Jurkat, Clone E6-1 (cell line): ENCODE data around the gene ARPC1B.
"Not testable (repeated sequence)": the region's sequence is repeated elsewhere in the genome, so short reads cannot be mapped to it uniquely, and the experiment has no call there.

Source experiments
- DNase-seq: peaks from one replicate; pipeline ENCODE4 v3.0.0-alpha.2; 2011; ENCODE audit warnings: low read depth, low spot score
- H3K4me3 ChIP-seq: 2 replicates; pipeline ENCODE4 v1.5.1; 2011; ENCODE audit warnings: mild to moderate bottlenecking, low read length, control low read depth, moderate library complexity

Gene ARPC1B

DNA sequence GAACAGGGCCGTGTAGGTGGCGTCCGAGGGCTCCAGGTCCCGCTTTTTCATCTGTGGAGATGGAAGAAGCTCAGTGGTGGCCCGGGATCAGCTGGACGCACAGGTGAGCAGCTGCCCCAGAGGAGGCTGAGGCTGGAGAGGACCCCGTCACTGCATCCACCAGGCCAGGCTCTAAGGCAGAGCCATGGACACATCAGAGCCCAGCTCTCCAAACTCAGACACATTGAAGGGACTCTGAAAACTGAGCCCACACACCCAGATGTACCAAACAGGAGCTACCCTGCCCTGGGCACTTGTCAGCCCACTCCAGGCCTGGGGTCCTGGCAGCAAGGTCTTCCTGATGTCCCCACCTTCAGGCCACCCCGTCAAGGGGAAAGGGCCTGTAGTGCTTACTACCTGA, 55.2 kb downstream of the ARPC1B start:
- DNase-seq, result no peak
- H3K4me3 ChIP-seq, result no peak overlapping the region

DNA sequence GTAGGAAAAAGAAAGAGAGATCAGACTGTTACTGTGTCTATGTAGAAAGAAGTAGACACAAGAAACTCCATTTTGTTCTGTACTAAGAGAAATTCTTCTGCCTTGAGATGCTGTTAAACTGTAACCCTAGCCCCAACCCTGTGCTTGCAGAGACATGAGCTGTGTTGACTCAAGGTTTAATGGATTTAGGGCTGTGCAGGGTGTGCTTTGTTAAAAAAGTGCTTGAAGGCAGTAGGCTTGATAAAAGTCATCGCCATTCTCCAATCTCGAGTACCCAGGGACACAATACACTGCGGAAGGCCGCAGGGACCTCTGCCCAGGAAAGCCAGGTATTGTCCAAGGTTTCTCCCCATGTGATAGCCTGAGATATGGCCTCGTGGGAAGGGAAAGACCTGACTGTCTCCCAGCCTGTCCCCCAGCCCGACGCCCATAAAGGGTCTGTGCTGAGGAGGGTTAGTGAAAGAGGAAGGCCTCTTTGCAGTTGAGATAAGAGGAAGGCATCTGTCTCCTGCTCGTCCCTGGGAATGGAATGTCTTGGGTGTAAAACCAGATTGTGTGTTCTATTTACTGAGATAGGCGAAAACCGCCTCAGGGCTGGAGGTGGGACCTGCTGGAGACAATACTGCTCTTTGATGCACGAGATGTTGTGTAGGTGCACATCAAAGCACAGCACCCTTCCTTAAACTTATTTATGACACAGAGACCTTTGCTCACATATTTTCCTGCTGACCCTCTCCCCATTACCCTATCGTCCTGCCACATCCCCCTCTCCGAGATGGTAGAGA, 57.4 kb downstream of the ARPC1B start:
- DNase-seq, H3K4me3 ChIP-seq: not testable (repeated sequence)

DNA sequence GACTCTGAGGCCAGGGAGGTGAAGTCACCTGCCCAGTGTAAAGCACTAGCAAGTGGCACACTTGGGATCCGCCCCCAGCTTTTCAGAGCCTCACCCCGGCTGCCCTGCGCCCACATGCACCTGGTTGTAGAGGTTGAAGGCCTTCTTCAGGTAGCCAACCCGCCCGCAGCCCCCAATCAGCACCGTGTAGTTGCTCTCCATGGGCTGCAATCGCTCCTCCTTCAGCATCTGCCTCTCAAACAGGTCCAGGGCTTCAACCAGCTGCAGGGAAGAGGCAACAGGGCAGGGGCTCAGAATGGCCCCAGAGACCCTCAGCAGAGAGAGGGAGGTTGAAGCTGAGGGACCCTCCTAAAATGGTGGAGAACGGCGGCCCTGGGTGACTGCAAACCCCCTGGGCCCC, 58.6 kb downstream of the ARPC1B start:
- no peak for DNase-seq
- no peak overlapping the region for H3K4me3 ChIP-seq

DNA sequence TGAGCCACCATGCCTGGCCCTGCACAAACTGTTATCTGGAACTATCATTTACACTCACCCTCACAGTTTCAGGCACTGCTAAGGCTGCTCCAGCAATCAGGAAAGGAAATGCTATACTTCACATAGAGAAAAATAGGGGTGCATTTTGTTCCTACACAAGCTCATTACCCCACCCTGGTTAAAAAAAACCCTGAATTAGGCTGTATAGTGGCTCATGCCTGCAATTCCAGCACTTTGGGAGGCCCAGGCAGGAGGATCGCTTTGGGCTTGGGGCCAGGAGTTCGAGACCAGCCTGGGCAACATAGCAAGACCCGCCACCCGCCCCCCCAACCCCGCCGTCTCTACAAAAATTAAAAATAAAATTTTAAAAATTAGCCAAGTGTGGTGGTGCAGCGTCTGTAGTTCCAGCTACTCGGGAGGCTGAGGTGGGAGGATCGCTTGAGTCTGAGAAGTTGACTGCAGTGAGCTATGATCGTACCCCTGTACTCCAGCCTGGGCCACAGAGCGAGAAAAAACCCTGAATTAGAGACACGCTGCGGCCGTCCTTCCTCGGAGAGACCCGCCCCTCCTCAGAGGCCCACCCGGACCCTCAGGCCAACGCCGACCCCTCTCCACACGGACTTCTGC, 63.5 kb downstream of the ARPC1B start:
- H3K4me3 ChIP-seq, result peak overlapping the region; percentile 75
- DNase-seq, result no peak

DNA sequence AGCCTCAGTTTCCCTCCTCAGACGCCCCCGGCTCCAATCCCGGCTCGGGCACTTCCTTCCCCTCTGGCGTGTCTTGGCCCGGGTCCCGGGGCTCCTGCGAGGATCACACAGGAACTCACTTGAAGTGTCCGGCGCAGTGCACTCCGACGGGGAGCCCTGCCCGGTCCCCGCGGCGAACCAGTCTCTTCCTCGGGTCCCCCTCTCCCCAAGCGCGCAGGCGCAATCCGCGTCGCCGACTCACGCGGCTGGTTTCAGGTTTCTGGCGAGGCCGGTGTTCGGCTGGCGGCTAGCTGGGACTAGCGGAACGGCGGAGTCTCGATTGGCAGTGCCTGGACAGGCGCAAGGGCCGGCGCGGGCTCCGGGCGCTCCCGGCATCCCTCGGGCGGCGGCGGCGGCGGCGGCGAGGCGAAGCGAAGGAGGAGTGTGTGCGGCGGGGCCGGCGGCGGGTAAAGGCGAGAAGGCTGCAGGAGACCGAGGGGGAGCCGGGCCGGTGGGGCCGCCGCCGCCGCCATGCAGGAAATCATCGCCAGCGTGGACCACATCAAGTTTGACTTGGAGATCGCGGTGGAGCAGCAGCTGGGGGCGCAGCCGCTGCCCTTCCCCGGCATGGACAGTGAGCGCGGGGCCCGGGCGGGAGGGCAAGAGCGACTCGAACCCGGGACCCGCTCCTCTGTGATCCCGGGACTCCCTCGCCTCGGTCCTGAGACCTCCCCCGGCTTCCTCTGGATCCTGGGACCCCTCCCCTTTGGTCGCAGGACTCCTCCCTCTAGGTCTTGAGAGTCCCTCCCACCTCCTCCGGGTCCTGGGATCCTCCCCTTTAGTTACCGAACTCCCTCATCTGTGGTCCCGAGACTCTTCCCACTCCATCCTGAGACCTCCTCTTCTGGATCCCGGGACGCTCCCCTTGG, 64.3 kb downstream of the ARPC1B start, which contains the start of the genes CPSF4 and PTCD1:
CPSF4 (plus strand) TSS at position 371 of the 908 bp plus-strand sequence; CDS start at position 511, 140 bp downstream.
PTCD1 (minus strand) TSS at position 226 of the 908 bp plus-strand sequence. CDS start 3,556 bp downstream, outside the sequence.
- DNase-seq, result peak; percentile 85

DNA sequence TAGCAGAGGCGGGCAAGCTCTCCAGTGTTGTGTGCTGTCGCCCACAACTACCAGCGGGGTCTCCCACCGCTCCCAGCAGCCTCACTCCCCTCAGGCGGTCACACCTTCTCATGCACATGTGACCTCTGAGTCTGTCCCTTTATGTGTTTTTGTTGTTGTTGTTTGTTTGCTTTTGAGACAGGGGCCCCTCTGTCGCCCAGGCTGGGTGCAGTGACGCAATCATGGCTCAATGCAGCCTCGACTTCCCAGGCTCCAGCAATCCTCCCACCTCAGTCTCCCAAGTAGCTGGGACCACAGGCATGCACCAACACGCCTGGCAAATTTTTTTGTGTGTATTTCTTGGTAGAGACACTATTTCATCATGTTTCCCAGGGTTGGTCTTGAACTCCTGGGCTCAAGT, 65.7 kb downstream of the ARPC1B start:
- peak overlapping the region; percentile 75 for H3K4me3 ChIP-seq
- DNase-seq, result no peak

More for the DNA sequence above, 64.3 kb downstream of the ARPC1B start, which contains the start of the genes CPSF4 and PTCD1:
- peak within 1 kb of the TSS; percentile 75 for H3K4me3 ChIP-seq
